PC-3 (cell line): ENCODE data around the gene GULP1. TPM values are rescaled to one million over a fixed set of nuclear protein-coding genes. Genes with fewer than 3 reads are reported as not detected.
A peak's percentile ranks its signal among the peaks of the same experiment; 100 is the strongest.

ENCODE experiments used
- ATAC-seq: fragments of 200-7000 bp; cut with Tn5 transposase; 2 replicates; pipeline ENCODE4 v1.9.1; 2020; ENCODE audit warnings: mild to moderate bottlenecking, moderate library complexity
- BruUV-seq: library from RNA; stranded (reverse); fragments of 400-500 nt; replicated peaks from 2 replicates; lab custom pipeline; 2021; lab: Mats Ljungman, UMichigan
- CTCF ChIA-PET: fragments of 300-600 bp; sonication (Branson Sonifier 250); formaldehyde crosslinking; loops from one replicate; lab custom pipeline; 2022; ENCODE audit warnings: antibody characterized with exemption; lab: Charles Lee
- POLR2A ChIA-PET: fragments of 300-600 bp; sonication (Branson Sonifier 250); formaldehyde crosslinking; loops from one replicate; lab custom pipeline; 2022; ENCODE audit warnings: antibody characterized with exemption; ENCODE audit not compliant: unreplicated experiment; lab: Charles Lee
- DNase-seq: peaks from one replicate; pipeline ENCODE4 v3.0.0-alpha.2; 2015
- H2AFZ ChIP-seq: fragments of 300-600 bp; sonication (generic); 2 replicates; pipeline ENCODE4 v1.6.0; 2016; ENCODE audit warnings: antibody characterized with exemption, low read length
- H3F3A ChIP-seq: fragments of 300-600 bp; sonication (generic); one replicate; pipeline ENCODE4 v1.6.0; 2017; ENCODE audit warnings: antibody characterized with exemption, low read length, control low read depth, mild to moderate bottlenecking; ENCODE audit not compliant: unreplicated experiment
- H3K27ac ChIP-seq: fragments of 300-600 bp; sonication (generic); 2 replicates; pipeline ENCODE4 v1.5.1; 2016; ENCODE audit warnings: mild to moderate bottlenecking, low read length
- H3K27me3 ChIP-seq: fragments of 300-600 bp; sonication (generic); 2 replicates; pipeline ENCODE4 v1.6.1; 2016; ENCODE audit warnings: low read length, mixed read lengths
- H3K36me3 ChIP-seq: fragments of 300-600 bp; sonication (generic); 2 replicates; pipeline ENCODE4 v1.6.1; 2016; ENCODE audit warnings: low read depth, mixed run types, low read length, mixed read lengths
- H3K4me1 ChIP-seq: fragments of 300-600 bp; sonication (generic); 2 replicates; pipeline ENCODE4 v1.5.1; 2016; ENCODE audit warnings: low read length; ENCODE audit not compliant: insufficient read depth
- H3K4me2 ChIP-seq: fragments of 300-600 bp; sonication (generic); 2 replicates; pipeline ENCODE4 v1.6.0; 2016; ENCODE audit warnings: low read length
- H3K4me3 ChIP-seq: fragments of 300-600 bp; sonication (generic); 2 replicates; pipeline ENCODE4 v1.5.1; 2016; ENCODE audit warnings: mild to moderate bottlenecking, low read length, mixed read lengths
- H3K79me2 ChIP-seq: fragments of 300-600 bp; sonication (generic); 2 replicates; pipeline ENCODE4 v1.6.1; 2017; ENCODE audit warnings: low read length, mixed read lengths
- H3K9ac ChIP-seq: fragments of 300-600 bp; sonication (generic); 2 replicates; pipeline ENCODE4 v1.6.0; 2016; ENCODE audit warnings: mild to moderate bottlenecking, low read length
- H3K9me2 ChIP-seq: fragments of 300-600 bp; sonication (generic); replicated peaks from 2 replicates; pipeline ENCODE4 v1.6.1; 2016; ENCODE audit warnings: mixed run types, low read length, mixed read lengths
- H3K9me3 ChIP-seq: fragments of 300-600 bp; sonication (generic); 2 replicates; pipeline ENCODE4 v1.6.1; 2016; ENCODE audit warnings: low read length, mixed read lengths
- H4K20me1 ChIP-seq: fragments of 300-600 bp; sonication (generic); 2 replicates; pipeline ENCODE4 v1.6.1; 2016; ENCODE audit warnings: low read length, mixed read lengths
- EZH2 ChIP-seq: fragments of 300-600 bp; sonication (generic); IDR thresholded peaks from one replicate; pipeline ENCODE4 v1.6.1; 2017; ENCODE audit warnings: antibody characterized with exemption, mild to moderate bottlenecking, low read length; ENCODE audit not compliant: unreplicated experiment
- EZH2phosphoT487 ChIP-seq: fragments of 300-600 bp; sonication (generic); IDR thresholded peaks from 2 replicates; pipeline ENCODE4 v1.6.1; 2018; ENCODE audit warnings: mild to moderate bottlenecking, antibody characterized with exemption, low read length, borderline replicate concordance
- intact Hi-C: fragments of 100-400 bp; cut with micrococcal nuclease; formaldehyde crosslinking; loops from 2 replicates; pipeline ENCODE4 v1.9.0; 2023
- total RNA-seq: library from RNA; depleted of rRNA; stranded (reverse); fragments of >200 nt; gene quantifications from 2 replicates; pipeline ENCODE4 v1.2.3, GENCODE V29; 2014
- TF ChIP-seq, protein P1 (sequence below): fragments of 300-600 bp; sonication (generic); conservative IDR thresholded peaks from 2 replicates; pipeline ENCODE4 v1.5.1; 2017; ENCODE audit warnings: antibody characterized with exemption, low read depth, mild to moderate bottlenecking, low read length

The GULP1 gene
- total RNA-seq, 1 experiment from 2014 or later, result 25.5 TPM

- no peaks in the 10 kb centered on the region for H4K20me1 ChIP-seq
- intact Hi-C loops, result no loop called here
- no peaks in the 10 kb centered on the region for H3K27me3 ChIP-seq
- ChIA-PET CTCF (no interaction called here), POLR2A (no interaction called here)
- TF ChIP-seq EZH2phosphoT487 (no peak), EZH2 (no peak)
- TF ChIP-seq, protein P1, sequence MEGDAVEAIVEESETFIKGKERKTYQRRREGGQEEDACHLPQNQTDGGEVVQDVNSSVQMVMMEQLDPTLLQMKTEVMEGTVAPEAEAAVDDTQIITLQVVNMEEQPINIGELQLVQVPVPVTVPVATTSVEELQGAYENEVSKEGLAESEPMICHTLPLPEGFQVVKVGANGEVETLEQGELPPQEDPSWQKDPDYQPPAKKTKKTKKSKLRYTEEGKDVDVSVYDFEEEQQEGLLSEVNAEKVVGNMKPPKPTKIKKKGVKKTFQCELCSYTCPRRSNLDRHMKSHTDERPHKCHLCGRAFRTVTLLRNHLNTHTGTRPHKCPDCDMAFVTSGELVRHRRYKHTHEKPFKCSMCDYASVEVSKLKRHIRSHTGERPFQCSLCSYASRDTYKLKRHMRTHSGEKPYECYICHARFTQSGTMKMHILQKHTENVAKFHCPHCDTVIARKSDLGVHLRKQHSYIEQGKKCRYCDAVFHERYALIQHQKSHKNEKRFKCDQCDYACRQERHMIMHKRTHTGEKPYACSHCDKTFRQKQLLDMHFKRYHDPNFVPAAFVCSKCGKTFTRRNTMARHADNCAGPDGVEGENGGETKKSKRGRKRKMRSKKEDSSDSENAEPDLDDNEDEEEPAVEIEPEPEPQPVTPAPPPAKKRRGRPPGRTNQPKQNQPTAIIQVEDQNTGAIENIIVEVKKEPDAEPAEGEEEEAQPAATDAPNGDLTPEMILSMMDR, result no peak
- ATAC-seq, result no peak
- no peaks in the 10 kb centered on the region for H3K4me1 ChIP-seq
- no peak for DNase-seq
- H3K9ac ChIP-seq, result no peak overlapping the region
- H3K4me3 ChIP-seq, result no peak overlapping the region
- H3K4me2 ChIP-seq, result no peak overlapping the region
- no peak overlapping the region for H2AFZ ChIP-seq
- no peaks in the 10 kb centered on the region for H3K9me2 ChIP-seq
- no peaks in the 10 kb centered on the region for H3K9me3 ChIP-seq
- H3K79me2 ChIP-seq, result no peaks in the 10 kb centered on the region
- no peaks in the 10 kb centered on the region for H3K36me3 ChIP-seq
- H3F3A ChIP-seq, result no peaks in the 10 kb centered on the region
- BruUV-seq, result no TSS peak
- H3K27ac ChIP-seq, result no peak overlapping the region
These were observed 53.3 kb downstream of the GULP1 start for GRCh38 chr2:188345020-188345419.

- Histone ChIP-seq H3K9ac (no peak overlapping the region), H3K9me2 (no peaks in the 10 kb centered on the region), H3K4me3 (no peak overlapping the region), H3K4me1 (no peaks in the 10 kb centered on the region), H2AFZ (no peak overlapping the region), H3K4me2 (no peak overlapping the region), H3K9me3 (no peaks in the 10 kb centered on the region), H3K79me2 (no peaks in the 10 kb centered on the region), H3K27me3 (no peaks in the 10 kb centered on the region), H4K20me1 (no peaks in the 10 kb centered on the region), H3K36me3 (no peaks in the 10 kb centered on the region), H3F3A (no peaks in the 10 kb centered on the region), H3K27ac (no peak overlapping the region)
- DNase-seq, result no peak
- TF ChIP-seq, protein P1, result no peak
- TF ChIP-seq EZH2 (no peak), EZH2phosphoT487 (no peak)
- no peak for ATAC-seq
- ChIA-PET CTCF (no interaction called here), POLR2A (no interaction called here)
- intact Hi-C loops, result no loop called here
- no TSS peak for BruUV-seq
These were observed 53.8 kb downstream of the GULP1 start for GRCh38 chr2:188345426-188345825.

DNA sequence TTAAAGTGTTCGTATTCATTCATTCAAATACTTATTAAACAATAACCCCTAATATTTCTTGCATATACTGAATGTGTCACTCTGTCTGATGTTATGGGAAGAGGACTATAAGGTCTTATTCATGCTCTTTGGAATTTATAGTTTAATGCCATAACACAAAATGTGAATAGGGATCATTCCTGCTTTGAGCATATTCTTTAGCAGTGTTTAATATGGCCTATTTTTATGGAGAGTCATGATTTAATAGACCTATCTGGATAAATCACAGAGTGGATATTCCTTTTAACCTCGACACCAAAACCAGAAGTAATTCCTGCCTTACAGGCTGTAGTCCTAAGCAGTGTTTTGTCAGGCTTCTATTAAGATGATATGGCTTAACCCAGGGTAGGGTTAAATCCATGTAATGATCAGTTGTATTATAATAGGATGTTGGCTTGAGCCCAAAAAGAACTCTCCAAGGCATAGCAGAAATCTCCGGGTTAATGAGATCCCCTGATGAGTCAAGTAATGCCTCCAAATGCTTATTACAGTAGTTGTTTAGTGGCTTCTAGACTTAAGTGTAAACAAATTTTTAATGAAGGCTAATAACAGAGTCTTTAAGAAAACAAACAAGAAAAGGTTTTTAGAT lies 54.3 kb downstream of the GULP1 start:
- CTCF ChIA-PET, result no interaction called here
- no peaks in the 10 kb centered on the region for H3K4me1 ChIP-seq
- no peaks in the 10 kb centered on the region for H4K20me1 ChIP-seq
- H3K9me3 ChIP-seq, result no peaks in the 10 kb centered on the region
- no peaks in the 10 kb centered on the region for H3K27me3 ChIP-seq
- POLR2A ChIA-PET, result no interaction called here
- no peaks in the 10 kb centered on the region for H3K36me3 ChIP-seq
- H3F3A ChIP-seq, result no peaks in the 10 kb centered on the region
- H3K27ac ChIP-seq, result no peak overlapping the region
- no peak for TF ChIP-seq EZH2
- TF ChIP-seq, protein P1, result no peak
- TF ChIP-seq EZH2phosphoT487, result no peak
- DNase-seq, result peak; percentile 22
- no peak overlapping the region for H2AFZ ChIP-seq
- no peak overlapping the region for H3K4me2 ChIP-seq
- BruUV-seq, result no TSS peak
- intact Hi-C loops, result no loop called here
- H3K79me2 ChIP-seq, result no peaks in the 10 kb centered on the region
- H3K4me3 ChIP-seq, result no peak overlapping the region
- H3K9me2 ChIP-seq, result no peaks in the 10 kb centered on the region
- H3K9ac ChIP-seq, result no peak overlapping the region
- ATAC-seq, result peak; percentile 71
